NCI-H1436 (cell line): ENCODE results near the gene FZD1.

Experiments used
- DNase-seq: peaks from one replicate; lab custom pipeline; 2025; lab: John Stamatoyannopoulos, UW

Gene FZD1

DNA sequence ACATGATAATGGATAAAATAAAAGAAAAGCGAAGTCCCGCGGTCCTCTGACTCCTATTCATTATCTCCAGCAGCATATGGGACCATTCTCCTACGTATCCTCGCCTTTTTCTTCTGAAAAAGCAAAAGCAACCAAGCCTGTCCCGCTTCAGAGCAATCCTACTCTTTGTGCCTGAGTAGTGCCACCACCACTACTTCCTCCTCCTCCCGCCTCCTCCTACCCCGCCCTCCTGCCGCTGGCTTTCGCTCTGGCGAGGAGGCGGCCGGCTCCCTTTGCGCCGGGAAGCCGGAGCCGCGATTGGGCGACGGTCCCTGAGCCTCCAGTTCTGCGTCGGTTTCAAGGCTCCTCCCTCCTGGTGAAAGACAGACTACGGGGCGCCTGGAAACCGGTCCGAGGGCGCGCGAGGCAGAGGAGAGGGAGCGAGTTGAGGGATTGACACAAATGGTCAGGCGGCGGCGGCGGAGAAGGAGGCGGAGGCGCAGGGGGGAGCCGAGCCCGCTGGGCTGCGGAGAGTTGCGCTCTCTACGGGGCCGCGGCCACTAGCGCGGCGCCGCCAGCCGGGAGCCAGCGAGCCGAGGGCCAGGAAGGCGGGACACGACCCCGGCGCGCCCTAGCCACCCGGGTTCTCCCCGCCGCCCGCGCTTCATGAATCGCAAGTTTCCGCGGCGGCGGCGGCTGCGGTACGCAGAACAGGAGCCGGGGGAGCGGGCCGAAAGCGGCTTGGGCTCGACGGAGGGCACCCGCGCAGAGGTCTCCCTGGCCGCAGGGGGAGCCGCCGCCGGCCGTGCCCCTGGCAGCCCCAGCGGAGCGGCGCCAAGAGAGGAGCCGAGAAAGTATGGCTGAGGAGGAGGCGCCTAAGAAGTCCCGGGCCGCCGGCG, at the start of gene FZD1:
FZD1 (plus strand) TSS at position 388 of the 878 bp plus-strand sequence; CDS start at position 836, 448 bp downstream.
- DNase-seq, result peak; percentile 96

DNA sequence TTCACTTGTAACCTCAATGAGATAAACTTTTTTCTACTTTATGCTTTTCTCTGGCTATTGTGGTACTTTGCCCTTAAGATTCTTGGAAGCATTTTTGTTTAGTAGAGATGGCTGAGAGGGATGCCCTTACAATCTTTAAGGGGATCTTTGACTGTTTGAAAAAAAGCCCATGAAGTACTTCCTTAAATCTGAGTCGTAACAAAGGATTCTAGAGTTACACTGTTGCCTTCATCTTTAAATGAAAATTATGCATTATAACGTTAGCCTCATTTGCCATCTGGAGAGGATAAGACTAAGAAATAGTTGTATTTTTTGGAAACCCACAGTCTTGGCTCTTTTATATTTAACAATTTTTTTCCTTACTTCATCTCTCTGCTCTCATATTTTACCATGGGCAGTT, 37.8 kb upstream of the FZD1 start:
- no peak for DNase-seq

DNA sequence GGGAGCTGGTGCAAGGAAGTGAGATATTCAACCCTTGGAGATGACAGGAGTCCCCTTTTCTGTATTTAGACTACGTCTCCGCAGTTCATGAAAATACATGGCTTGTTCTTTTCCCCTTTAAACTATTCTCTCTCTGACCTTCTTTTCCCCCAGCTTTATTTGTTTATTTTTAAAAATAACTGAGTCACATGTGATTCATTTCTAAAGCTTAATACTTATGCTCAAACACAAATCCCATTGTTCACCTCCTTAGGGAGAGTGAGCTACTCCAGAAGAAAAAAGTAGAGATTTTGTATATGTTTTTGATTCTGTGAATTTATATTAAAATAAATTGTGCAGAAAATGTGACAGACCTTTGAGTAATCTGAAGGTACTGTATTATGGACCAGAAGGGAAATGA, 35.9 kb upstream of the FZD1 start:
- no peak for DNase-seq

DNA sequence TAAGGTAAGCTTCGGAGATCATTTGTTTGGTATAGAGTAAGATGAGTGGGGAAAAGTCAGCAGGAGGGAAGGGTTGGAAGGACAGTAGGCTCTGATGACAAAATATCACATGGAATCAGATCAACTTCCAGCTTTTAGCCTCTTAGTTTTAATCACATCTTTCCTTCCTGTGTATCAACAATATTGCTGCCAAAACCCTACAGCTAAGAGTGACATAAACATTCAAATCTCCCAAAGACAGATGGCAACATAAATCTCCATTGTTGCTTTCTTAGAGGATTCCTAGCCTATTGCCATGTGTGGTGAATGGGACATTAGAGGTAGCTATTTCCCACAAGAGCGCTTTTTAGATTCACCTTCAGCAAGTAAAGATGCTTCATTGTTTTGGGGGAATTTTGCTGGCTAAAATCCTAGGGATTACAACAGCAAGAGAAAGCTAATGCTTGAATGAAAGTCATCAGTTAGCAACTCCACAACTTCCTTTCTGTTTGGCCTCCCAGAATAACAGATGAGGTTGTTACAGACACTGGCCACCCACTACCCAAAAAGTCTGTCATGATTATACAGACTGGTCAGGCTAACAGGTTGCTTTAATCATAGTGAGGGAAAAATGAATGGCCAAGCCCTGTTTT, 35.2 kb upstream of the FZD1 start:
- no peak for DNase-seq

DNA sequence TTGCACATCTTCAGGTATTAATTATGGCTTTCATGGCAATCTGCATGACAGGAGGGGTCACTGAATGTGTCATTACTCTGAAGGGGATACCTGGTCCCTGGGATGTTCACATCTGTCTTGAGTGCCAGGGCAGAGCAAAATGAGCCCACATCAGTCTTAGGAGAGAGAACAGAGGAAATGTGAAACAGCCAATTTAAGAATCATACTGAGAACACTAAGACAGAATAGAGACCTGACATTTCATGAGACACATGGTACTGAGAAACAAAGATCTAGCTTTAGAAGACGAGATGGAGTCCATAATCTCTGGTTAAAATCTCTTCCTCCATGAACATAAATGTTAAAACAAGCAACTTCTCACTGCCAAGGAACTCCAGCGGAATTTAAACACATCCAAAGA, 34.1 kb upstream of the FZD1 start:
- no peak for DNase-seq

DNA sequence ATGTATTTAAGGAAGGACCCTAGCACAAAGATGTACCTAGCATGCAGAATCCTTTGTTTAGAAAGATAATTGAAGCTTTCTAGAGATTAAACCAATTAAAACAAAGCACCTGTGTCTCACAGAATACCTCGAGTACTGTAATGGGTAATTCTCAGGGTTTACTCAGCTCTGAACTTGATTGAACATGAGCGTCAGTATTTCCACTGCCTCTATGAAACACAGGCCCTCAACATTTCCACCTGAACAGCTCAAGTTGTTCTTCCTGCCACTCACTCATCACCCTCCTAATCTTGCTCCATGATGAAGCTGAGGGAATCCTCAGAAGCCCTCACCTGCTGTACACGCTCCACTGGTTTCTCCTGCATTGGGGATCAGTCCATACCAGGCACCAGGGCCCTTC, 33.7 kb upstream of the FZD1 start:
- peak; percentile 9 for DNase-seq

DNA sequence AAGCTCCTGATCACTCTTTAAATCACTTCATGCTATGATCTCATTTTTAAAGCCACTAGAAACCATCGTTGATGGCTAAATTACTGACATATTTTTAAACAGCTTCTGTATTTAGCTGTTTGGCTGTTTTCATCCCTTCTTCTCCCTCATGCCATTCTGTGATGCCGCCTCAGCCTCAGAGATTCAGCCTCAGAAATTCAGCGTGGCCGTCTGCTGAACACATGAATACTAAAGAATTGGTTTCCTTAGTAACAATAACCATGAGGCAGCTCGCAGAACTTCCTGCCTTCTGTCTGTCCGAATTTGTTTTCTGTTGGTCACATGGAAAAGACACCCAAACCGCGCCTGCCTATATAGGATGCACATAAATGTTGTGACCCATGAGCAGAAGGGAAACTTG, 31.0 kb upstream of the FZD1 start:
- DNase-seq, result no peak

DNA sequence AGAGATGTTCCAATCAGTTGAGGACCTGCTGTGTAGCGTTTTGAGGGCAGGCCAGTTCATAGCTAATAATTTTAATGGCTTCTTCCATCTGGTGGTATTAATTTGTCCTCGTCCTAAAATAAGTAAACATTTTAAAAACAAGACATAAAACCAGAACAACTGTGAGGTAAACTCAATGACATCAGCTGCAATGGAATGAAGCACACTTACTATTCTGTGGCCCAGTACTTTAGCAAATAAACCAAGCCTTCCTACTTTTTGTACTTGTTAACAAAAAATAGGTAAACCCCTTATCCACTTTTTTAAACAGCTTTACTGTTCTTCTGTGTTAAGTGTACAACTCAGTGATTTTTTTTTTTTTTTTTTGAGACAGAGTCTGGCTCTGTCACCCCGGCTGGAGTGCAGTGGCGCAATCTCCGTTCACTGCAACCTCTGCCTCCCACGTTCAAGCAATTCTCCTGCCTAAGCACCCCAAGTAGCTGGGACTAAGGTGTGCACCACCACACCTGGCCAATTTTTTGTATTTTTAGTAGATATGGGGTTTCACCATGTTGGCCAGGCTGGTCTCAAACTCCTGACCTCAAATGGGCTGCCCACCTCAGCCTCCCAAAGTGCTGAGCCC, 28.9 kb upstream of the FZD1 start:
- no peak for DNase-seq

DNA sequence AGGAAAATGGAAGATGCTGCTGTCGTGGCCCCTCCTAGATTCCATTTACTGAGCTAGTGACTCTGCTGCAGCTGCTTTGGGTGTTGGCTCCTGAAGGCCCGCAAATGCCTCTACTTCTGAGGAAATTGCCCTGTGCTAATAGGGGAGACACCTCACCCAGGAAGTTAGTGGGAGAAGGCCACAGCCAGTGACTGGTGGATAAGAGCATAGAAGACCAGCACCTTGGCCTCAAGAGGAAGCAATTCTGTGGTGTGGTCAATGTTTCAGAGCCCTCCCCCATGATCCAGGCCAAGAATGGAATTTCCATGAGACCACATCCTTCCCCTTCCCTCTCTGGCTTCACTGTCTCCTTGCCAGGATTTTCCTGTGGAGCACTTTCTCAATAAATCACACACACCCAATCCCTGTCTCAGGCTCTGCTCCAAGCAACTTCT, 25.0 kb upstream of the FZD1 start:
- DNase-seq, result no peak

DNA sequence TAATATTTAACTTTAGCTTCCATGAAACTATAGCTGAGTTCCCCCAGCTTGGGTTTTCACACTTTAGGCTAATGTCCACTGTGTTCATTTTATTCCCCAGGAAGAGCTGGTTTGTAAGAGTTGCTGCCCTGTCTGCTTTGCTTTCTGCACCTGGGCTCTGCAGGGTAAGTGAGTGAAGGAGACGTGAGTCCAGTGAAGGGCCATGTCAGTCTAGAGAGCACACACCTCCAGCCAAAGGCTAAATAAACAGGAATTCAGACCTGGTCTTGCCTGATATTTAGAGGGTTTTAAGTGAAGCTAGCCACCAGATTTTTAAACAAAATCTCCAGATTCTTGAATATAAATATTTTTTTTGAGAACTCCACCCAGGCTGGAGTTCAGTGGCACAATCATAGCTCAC, 24.5 kb upstream of the FZD1 start:
- no peak for DNase-seq

DNA sequence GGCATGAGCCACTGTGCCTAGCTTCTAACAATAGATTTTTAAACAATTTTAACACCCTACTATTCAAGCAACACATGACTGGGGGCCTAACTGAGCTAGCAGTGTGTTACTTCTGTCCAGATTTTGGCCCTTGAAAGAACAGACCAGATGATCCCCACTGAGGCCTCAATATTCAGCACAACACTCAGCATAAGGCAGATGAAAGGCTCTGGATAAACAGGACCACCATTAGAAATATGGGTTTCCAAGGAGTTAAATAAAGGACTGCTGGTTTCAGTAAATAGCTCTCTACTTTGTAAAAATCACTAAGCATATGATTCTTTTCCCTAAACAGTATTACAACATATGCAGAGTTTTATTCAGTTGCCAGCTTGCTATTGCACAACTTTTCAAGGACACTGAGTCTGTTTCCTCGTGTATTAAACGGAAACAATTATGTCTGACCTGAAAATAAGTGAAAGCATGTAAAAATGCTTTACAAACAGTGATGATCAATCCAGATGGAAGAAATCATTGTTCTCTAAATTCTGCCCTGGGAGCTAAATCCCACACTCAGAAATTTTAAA, 23.8 kb upstream of the FZD1 start:
- DNase-seq, result no peak

DNA sequence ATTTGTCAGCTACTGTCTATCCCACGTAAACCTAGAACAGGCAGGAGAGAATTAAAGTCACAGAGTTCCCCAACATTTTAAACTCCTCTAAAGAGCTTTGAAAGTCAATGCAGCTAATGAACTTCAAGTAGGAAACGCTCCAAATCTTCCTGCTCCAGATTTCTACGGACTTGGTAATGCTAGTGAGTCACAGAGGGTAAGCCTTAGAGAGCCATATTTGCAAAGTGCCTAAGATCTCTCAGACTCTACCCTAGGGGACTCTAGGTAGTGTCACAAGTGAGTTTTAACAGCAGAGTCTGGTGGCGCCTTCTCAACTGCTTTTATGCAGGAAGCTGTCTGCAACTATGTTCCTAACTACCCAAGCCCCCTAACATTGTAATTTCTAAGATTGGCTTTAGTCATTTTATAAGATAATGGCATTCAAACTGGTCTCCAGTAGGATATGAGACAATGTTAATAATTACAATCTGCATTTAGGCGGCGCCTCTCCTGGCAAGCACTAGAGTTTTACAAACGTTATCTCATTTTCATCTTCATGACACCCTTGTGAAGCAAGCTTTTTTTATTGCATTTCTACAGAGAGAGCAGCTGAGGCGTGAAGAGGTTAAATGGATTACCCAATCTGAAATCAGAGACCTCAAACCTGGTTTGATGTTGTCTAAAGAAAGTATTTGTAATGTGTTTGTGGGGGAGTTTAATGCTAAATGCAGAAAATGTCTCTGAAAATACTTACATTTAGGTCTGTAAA, 22.0 kb upstream of the FZD1 start:
- no peak for DNase-seq

DNA sequence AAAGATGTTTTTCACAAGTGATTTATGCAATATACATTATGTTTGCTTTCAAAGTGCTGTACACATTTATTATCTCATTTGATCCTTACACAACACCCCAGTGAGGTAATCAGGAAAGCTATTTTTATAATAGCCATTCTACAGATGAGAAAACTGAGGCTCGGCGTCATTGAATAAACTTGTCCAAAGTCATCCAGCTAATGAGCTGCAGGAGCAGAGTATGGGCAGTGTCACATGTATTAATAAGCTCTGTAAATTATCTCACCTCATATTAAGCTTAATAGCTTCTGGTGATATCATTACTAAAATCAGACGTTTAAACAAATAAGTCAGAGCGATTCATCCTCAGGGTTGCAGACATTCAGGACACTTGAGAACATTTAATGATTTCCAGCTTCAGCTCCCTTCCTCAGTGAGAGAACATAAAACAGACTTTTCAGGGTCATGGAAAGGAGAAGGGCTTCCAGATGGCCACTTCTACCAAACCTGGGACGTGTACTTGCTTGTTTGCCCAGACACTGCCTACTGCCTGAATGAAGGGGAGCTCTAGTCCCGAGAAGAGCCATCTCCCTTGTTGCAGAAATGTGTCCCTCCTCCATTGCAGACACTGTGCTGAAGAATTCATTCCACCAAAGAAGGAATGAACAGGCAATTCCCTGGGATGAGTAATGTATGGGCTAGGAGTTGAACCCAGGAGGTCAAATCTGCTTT, 20.5 kb upstream of the FZD1 start:
- no peak for DNase-seq

DNA sequence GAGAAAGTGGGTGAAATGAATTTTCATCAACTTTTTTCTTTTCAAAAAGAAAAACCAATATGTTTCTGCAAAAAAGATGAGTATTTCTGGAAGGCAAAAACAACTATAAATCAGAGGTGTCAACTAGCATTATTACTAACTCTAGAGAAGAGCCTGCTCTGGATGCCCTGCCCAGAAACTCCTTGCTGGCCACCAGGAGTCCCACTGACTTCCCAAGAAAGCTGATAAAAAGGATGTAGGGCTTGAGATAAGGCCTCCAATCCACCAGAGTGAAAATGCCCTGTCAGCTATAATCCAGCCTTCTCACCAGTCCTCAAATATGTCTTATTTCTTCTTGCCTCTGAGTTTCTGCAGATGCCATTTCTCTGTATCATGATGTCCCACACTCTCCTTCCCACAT, 16.7 kb upstream of the FZD1 start:
- DNase-seq, result no peak

DNA sequence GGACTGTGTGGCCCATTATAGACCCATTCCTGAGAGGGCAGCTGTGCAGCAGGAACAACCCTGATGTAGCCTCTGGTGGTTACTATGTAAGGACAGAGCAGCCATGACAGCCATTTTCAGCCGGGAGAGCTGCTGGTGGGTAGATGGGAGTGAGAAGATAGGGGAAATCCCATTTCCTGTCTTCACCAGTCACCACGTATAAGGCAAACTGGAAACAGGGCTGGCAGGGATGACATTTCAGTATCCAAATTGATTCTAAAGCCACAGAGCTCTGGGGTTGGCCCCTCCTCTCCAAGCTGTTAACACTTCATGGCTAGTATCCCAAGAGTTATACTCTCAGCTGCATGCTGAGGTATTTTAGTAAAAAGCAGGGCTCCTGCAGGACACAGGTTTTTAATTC, 15.2 kb upstream of the FZD1 start:
- no peak for DNase-seq

DNA sequence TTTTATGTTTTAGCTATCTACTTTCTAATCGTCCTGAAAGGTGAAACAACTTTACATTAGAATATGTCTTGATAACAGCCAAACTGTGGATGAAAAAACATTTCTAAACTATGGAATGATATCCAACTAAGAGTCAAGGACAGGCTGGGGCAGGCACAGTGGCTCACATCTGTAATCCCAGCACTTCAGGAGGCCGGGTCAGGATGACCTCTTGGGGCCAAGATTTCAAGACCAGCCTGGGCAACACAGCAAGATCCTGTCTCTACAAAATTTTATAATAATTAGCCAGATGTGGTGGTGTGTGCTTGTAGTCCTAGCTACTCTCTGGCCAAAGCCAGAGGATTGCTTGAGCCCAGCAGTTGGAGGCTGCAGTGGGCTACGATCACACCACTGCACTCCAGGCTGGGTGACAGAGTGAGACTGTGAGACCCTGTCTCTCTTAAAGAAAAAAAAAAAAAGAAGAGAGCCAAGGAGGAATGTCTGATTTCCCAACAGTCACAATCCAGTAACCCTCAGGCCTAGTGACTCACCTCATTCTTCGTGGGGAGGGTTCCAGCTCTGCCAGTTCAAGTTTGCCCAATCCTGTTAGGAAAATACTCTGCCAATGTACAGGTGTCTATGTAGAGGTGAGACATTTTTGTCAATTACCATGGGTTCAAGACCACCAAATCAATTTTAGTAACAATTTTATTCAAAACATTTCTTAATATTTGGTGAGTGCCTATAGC, 14.6 kb upstream of the FZD1 start:
- DNase-seq, result no peak

DNA sequence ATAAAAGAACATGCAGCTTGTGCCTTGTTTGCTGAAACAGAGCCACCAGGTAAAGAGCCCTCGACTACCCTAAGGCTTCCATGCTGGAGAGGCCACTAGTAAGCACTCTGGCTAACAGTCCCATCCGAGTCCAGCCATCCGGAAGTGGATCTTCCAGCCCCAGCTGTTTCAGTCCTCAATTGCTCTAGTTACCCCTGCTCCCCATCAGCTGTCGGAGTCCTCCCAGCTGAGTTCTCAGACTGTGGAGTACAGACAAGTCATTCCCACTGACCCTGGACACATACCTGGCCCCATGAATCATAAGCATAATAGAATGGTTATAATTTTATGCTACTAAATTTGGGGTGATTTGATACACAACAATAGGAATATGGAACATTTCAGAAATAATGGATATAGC, 13.5 kb upstream of the FZD1 start:
- DNase-seq, result no peak

DNA sequence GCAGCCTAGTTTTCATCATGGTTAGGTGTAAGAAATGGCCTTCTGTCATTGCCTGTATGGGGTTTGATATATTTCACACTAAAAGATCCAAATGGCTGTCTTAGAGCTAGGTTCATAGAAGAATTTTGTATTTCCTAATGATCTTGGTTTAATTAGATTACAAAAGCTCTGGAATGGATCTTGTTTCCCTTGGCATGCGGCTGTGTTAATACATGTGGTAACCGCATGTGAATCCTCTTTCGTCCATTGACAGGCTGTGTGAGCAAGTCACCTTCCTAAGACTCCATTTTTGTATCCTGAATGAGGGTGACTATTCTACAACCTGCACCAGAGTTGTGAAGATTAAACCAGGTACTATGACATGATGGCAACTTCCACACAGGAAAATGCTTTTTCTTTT, 12.4 kb upstream of the FZD1 start:
- no peak for DNase-seq

DNA sequence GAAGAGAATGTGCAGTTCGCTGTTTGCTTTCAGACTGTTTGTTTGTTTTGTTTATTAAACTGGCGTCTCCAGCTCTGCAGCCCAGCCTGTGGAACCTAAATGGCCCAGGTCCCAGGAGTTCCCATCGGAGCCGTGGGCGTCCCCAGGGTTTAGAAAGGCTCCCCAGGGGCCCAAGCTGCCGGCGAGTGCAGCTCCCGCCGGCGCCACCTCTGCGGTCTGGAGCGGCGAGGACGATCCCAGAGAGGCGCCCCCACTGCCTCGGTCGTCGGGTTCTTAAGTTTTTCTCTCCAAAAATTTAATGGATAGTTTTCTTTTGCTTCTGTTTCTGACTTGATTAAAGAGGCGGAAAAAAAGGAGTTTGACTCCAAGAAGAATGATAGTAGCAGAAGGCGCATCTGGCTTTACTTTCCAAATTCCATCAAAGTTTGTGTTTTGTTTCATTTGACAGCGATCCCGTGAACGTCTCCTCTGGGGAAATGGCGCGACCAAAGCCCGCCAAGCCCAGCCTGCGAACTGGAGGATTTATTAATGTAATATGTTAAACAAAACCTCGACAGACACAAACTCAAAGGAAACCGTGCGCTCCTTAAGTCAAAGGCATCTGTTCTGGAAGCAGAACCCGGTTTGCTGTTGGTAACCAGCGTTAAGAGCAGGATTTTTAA, 718 bp upstream of the FZD1 start:
- DNase-seq, result no peak
